ENCODE measurements around the gene ADAMTS18. TPM values are rescaled to one million over a fixed set of nuclear protein-coding genes. Genes with fewer than 3 reads are reported as not detected.
A peak's percentile ranks its signal among the peaks of the same experiment; 100 is the strongest.

ADAMTS18 gene
- total and polyA plus RNA-seq, 2 donors (not counting 1 experiment from before 2014, with no cell fraction given), result not detected

GRCh38 chr16:77459534-77460254 lies 24.9 kb upstream of the ADAMTS18 start:
- H3K27me3 ChIP-seq (ENCODE audit: control insufficient read depth, insufficient read depth, low read length), result no peaks in the 10 kb centered on the region
- H3K4me1 ChIP-seq (ENCODE audit: control insufficient read depth, extremely low read depth, insufficient read depth, low read length), result no peaks in the 10 kb centered on the region
- H2AFZ ChIP-seq (ENCODE audit: low read length), result no peak overlapping the region
- no peaks in the 10 kb centered on the region for H3K9me3 ChIP-seq (ENCODE audit: control insufficient read depth, insufficient read depth, low read depth, low read length)
- no peak overlapping the region for H3K4me3 ChIP-seq (replicated peaks in 1 of 4; ENCODE audit: control extremely low read depth in 1 of 4, insufficient read depth in 1 of 4, low read depth in 3 of 4, low read length in 4 of 4)
- no peak overlapping the region for H3K4me2 ChIP-seq (ENCODE audit: extremely low read depth, insufficient read depth, low read length)
- no peak overlapping the region for H3K27ac ChIP-seq (ENCODE audit: insufficient read depth, low read length)
- no peak overlapping the region for H3K9ac ChIP-seq (ENCODE audit: insufficient read depth, low read length)
- TF ChIP-seq CTCF (conservative IDR thresholded peaks at IDR 0.05 in 1 of 2, IDR thresholded peaks at IDR 0.05 in 1 of 2; ENCODE audit: low read depth in 1 of 2, low read length in 2 of 2) (no peak), EZH2 (IDR thresholded peaks at IDR 0.05; ENCODE audit: low read length, missing control alignments) (no peak)
- no peaks in the 10 kb centered on the region for H3K36me3 ChIP-seq (ENCODE audit: control insufficient read depth, insufficient read depth, low read length)
- no peaks in the 10 kb centered on the region for H4K20me1 ChIP-seq (ENCODE audit: control insufficient read depth, extremely low read depth, insufficient read depth, low read length)
- no peak for DNase-seq (ENCODE audit: low read depth in 2 of 2)
- no peaks in the 10 kb centered on the region for H3K79me2 ChIP-seq (ENCODE audit: control insufficient read depth, insufficient read depth, low read length)

GRCh38 chr16:77457046-77457445 lies 22.2 kb upstream of the ADAMTS18 start:
- Histone ChIP-seq H3K79me2 (ENCODE audit: control insufficient read depth, insufficient read depth, low read length) (no peaks in the 10 kb centered on the region), H3K27me3 (ENCODE audit: control insufficient read depth, insufficient read depth, low read length) (no peaks in the 10 kb centered on the region), H3K4me1 (ENCODE audit: control insufficient read depth, extremely low read depth, insufficient read depth, low read length) (no peaks in the 10 kb centered on the region), H3K27ac (ENCODE audit: insufficient read depth, low read length) (no peak overlapping the region), H3K9me3 (ENCODE audit: control insufficient read depth, insufficient read depth, low read depth, low read length) (no peaks in the 10 kb centered on the region), H2AFZ (ENCODE audit: low read length) (no peak overlapping the region), H4K20me1 (ENCODE audit: control insufficient read depth, extremely low read depth, insufficient read depth, low read length) (no peaks in the 10 kb centered on the region), H3K9ac (ENCODE audit: insufficient read depth, low read length) (no peak overlapping the region), H3K4me2 (ENCODE audit: extremely low read depth, insufficient read depth, low read length) (no peak overlapping the region), H3K36me3 (ENCODE audit: control insufficient read depth, insufficient read depth, low read length) (no peaks in the 10 kb centered on the region), H3K4me3 (replicated peaks in 1 of 4; ENCODE audit: control extremely low read depth in 1 of 4, insufficient read depth in 1 of 4, low read depth in 3 of 4, low read length in 4 of 4) (no peak overlapping the region)
- TF ChIP-seq CTCF (conservative IDR thresholded peaks at IDR 0.05 in 1 of 2, IDR thresholded peaks at IDR 0.05 in 1 of 2; ENCODE audit: low read depth in 1 of 2, low read length in 2 of 2) (no peak), EZH2 (IDR thresholded peaks at IDR 0.05; ENCODE audit: low read length, missing control alignments) (no peak)
- DNase-seq (ENCODE audit: low read depth in 2 of 2), result peak in 1 of 2 donors; percentile 25

- H3K27me3 ChIP-seq (ENCODE audit: control insufficient read depth, insufficient read depth, low read length), result no peaks in the 10 kb centered on the region
- TF ChIP-seq CTCF (conservative IDR thresholded peaks at IDR 0.05 in 1 of 2, IDR thresholded peaks at IDR 0.05 in 1 of 2; ENCODE audit: low read depth in 1 of 2, low read length in 2 of 2) (no peak), EZH2 (IDR thresholded peaks at IDR 0.05; ENCODE audit: low read length, missing control alignments) (no peak)
- H3K36me3 ChIP-seq (ENCODE audit: control insufficient read depth, insufficient read depth, low read length), result no peaks in the 10 kb centered on the region
- no peaks in the 10 kb centered on the region for H3K4me1 ChIP-seq (ENCODE audit: control insufficient read depth, extremely low read depth, insufficient read depth, low read length)
- no peak overlapping the region for H2AFZ ChIP-seq (ENCODE audit: low read length)
- no peak overlapping the region for H3K4me3 ChIP-seq (replicated peaks in 1 of 4; ENCODE audit: control extremely low read depth in 1 of 4, insufficient read depth in 1 of 4, low read depth in 3 of 4, low read length in 4 of 4)
- no peak overlapping the region for H3K27ac ChIP-seq (ENCODE audit: insufficient read depth, low read length)
- no peaks in the 10 kb centered on the region for H3K9me3 ChIP-seq (ENCODE audit: control insufficient read depth, insufficient read depth, low read depth, low read length)
- DNase-seq (ENCODE audit: low read depth in 2 of 2), result no peak
- H3K79me2 ChIP-seq (ENCODE audit: control insufficient read depth, insufficient read depth, low read length), result no peaks in the 10 kb centered on the region
- H3K4me2 ChIP-seq (ENCODE audit: extremely low read depth, insufficient read depth, low read length), result no peak overlapping the region
- no peaks in the 10 kb centered on the region for H4K20me1 ChIP-seq (ENCODE audit: control insufficient read depth, extremely low read depth, insufficient read depth, low read length)
- no peak overlapping the region for H3K9ac ChIP-seq (ENCODE audit: insufficient read depth, low read length)
These were observed 17.4 kb upstream of the ADAMTS18 start for GRCh38 chr16:77452243-77452642.
